ENCODE measurements around the gene RNF182. TPM values are rescaled to one million over a fixed set of nuclear protein-coding genes. Genes with fewer than 3 reads are reported as not detected.
"Not testable (repeated sequence)": the region's sequence is repeated elsewhere in the genome, so short reads cannot be mapped to it uniquely, and the experiment has no call there.

RNF182 gene
- total and polyA plus RNA-seq, 10 of the 15 experiments (the other 5 are each of a cell fraction or from before 2014, with no cell fraction given) = not detected

- DNase-seq (ENCODE audit: low read depth, low spot score) (no peak), ATAC-seq (no peak), FAIRE-seq (no peak)
- in situ Hi-C loops (cut with MboI) (no loop called here), intact Hi-C loops (cut with micrococcal nuclease; ENCODE audit: unreplicated experiment) (no loop called here)
- POLR2A ChIA-PET = no interaction called here
- H3K4me1 ChIP-seq (ENCODE audit: control insufficient read depth, insufficient read depth, low read length) = no peaks in the 10 kb centered on the region
- no peaks in the 10 kb centered on the region for H3K79me2 ChIP-seq (ENCODE audit: control insufficient read depth, insufficient read depth, low read length)
- H3K9me3 ChIP-seq (replicated peaks; ENCODE audit: control insufficient read depth, insufficient read depth, low read length) = no peaks in the 10 kb centered on the region; the same call in 2 of the 3 replicates
- H3K4me2 ChIP-seq (ENCODE audit: control insufficient read depth, insufficient read depth) = no peak overlapping the region
- H3K27ac ChIP-seq (ENCODE audit: control insufficient read depth, insufficient read depth) = no peak overlapping the region
- H3K36me3 ChIP-seq (ENCODE audit: control insufficient read depth in 2 of 2, insufficient read depth in 2 of 2, low read length in 1 of 2) = no peaks in the 10 kb centered on the region
- RAD21 ChIA-PET (ENCODE audit: unreplicated experiment) = no interaction called here
- SMC1A ChIA-PET (ENCODE audit: uncharacterized antibody, unreplicated experiment) = no interaction called here
- WGBS (ENCODE audit: insufficient coverage, insufficient replicate concordance, low lambda C conversion rate, missing lambda C conversion rate) = 16% methylated on average over 3 of the region's 3 CpGs
- no peaks in the 10 kb centered on the region for H4K20me1 ChIP-seq (ENCODE audit: control insufficient read depth, insufficient read depth)
- H3K27me3 ChIP-seq (replicated peaks in 1 of 2; ENCODE audit: control insufficient read depth in 2 of 2, insufficient read depth in 2 of 2, low read length in 1 of 2) = no peaks in the 10 kb centered on the region
- H2AFZ ChIP-seq (ENCODE audit: control insufficient read depth, low read depth, low read length) = no peak overlapping the region
- no peak for TF ChIP-seq HDGF (IDR thresholded peaks at IDR 0.05)
- no peak for TF ChIP-seq ZBTB11 (CRISPR knock-in tag; IDR thresholded peaks at IDR 0.05)
- no peak for TF ChIP-seq KAT2A (conservative IDR thresholded peaks at IDR 0.05; ENCODE audit: control insufficient read depth, low read depth, low read length)
- TF ChIP-seq ATF3 (IDR thresholded peaks at IDR 0.05; ENCODE audit: borderline replicate concordance, extremely low read depth, low read depth, low read length) = no peak
- no peak for TF ChIP-seq IKZF1 (conservative IDR thresholded peaks at IDR 0.05)
- TF ChIP-seq RAD51 (IDR thresholded peaks at IDR 0.05) = no peak
- TF ChIP-seq TBL1XR1 (IDR thresholded peaks at IDR 0.05; ENCODE audit: low read depth, low read length) = no peak
- no peak for TF ChIP-seq NFYA (IDR thresholded peaks at IDR 0.05; ENCODE audit: borderline replicate concordance, low read depth, low read length)
- no peak for TF ChIP-seq SREBF2 (IDR thresholded peaks at IDR 0.05; ENCODE audit: low read length)
- no peak for TF ChIP-seq RBBP5 (conservative IDR thresholded peaks at IDR 0.05)
- TF ChIP-seq RELB (IDR thresholded peaks at IDR 0.05; ENCODE audit: low read depth) = no peak
- no peak overlapping the region for H3K9ac ChIP-seq (ENCODE audit: control insufficient read depth, insufficient read depth, low read length)
- no peak overlapping the region for H3K4me3 ChIP-seq
- CTCF ChIA-PET = no interaction called here
- no TSS peak for BruUV-seq (replicated peaks)
These were observed 46.6 kb downstream of the RNF182 start for GRCh38 chr6:13971303-13971702.

GRCh38 chr6:13972602-13973001, 47.9 kb downstream of the RNF182 start:
- RAD21 ChIA-PET (ENCODE audit: unreplicated experiment); H3K36me3 ChIP-seq (ENCODE audit: control insufficient read depth in 2 of 2, insufficient read depth in 2 of 2, low read length in 1 of 2); H3K79me2 ChIP-seq (ENCODE audit: control insufficient read depth, insufficient read depth, low read length); H3K27ac ChIP-seq (ENCODE audit: control insufficient read depth, insufficient read depth); H4K20me1 ChIP-seq (ENCODE audit: control insufficient read depth, insufficient read depth); intact Hi-C loops (cut with micrococcal nuclease; ENCODE audit: unreplicated experiment); POLR2A ChIA-PET; H2AFZ ChIP-seq (ENCODE audit: control insufficient read depth, low read depth, low read length); H3K9me3 ChIP-seq (replicated peaks; ENCODE audit: control insufficient read depth, insufficient read depth, low read length); H3K9ac ChIP-seq (ENCODE audit: control insufficient read depth, insufficient read depth, low read length); H3K4me3 ChIP-seq; H3K4me1 ChIP-seq (ENCODE audit: control insufficient read depth, insufficient read depth, low read length); H3K27me3 ChIP-seq (replicated peaks in 1 of 2; ENCODE audit: control insufficient read depth in 2 of 2, insufficient read depth in 2 of 2, low read length in 1 of 2); H3K4me2 ChIP-seq (ENCODE audit: control insufficient read depth, insufficient read depth); ATAC-seq; DNase-seq (ENCODE audit: low read depth, low spot score); FAIRE-seq; BruUV-seq (replicated peaks); in situ Hi-C loops (cut with MboI): not testable (repeated sequence)
- CTCF ChIA-PET = interaction anchor here (0.6 kb wide), 1 partner anchor 1695 kb away, joined by 4 read pairs; no protein-coding TSS in a partner anchor
- SMC1A ChIA-PET (ENCODE audit: uncharacterized antibody, unreplicated experiment) = interaction anchor here (0.7 kb wide), 2 partner anchors 38 to 217 kb away, joined by 3 read pairs; no protein-coding TSS in a partner anchor
- 29% methylated on average over 3 of the region's 3 CpGs for WGBS (ENCODE audit: insufficient coverage, insufficient replicate concordance, low lambda C conversion rate, missing lambda C conversion rate)
